GM18861 (cell line): ENCODE data around the gene HOXB3.

Experiments
- ATAC-seq: cut with Tn5 transposase; IDR thresholded peaks from one replicate; pipeline ENCODE4 v1.9.1; 2021; ENCODE audit not compliant: unreplicated experiment

The HOXB3 gene

DNA sequence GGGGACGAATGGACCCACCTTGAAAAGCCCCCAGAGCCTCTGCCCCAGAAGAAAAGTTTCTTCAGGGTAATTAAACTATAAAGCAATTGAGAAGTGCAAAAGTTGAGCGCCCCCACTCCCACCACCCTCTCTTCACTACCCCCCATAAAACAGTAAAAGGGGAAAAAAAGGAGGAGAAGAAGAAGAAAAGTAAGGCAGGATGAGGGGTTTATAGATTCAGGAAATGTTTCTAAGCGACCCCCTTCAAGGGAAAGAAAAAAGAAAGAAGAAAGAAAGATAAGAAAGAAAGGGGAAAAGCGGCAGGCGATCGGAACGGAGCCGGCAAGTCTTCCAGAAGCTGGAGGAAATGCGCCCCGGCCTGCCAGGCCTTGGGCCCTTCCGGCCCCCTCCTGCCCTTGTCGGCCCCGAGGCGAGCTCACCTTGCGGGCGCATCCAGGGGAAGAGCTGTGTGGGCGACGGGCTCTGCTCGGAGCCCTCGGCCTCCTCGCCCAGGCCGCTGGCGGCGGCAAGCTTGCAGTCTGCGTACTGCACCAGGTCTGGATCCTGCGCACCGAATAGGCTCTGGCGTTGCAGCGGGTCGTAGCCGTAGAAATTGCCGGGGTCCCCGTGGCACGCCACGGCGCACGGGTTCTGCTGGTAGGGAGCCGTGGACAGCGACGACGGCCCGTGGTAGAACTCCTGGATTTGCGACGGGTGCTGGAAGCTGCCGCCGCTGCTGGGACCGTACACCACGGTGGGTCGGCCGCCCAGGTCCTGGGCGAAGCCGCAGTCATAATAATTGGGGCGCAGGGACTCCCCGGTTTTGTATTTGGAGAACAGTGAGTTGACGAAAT is 24.0 kb upstream of the HOXB3 start:
- no peak for ATAC-seq

DNA sequence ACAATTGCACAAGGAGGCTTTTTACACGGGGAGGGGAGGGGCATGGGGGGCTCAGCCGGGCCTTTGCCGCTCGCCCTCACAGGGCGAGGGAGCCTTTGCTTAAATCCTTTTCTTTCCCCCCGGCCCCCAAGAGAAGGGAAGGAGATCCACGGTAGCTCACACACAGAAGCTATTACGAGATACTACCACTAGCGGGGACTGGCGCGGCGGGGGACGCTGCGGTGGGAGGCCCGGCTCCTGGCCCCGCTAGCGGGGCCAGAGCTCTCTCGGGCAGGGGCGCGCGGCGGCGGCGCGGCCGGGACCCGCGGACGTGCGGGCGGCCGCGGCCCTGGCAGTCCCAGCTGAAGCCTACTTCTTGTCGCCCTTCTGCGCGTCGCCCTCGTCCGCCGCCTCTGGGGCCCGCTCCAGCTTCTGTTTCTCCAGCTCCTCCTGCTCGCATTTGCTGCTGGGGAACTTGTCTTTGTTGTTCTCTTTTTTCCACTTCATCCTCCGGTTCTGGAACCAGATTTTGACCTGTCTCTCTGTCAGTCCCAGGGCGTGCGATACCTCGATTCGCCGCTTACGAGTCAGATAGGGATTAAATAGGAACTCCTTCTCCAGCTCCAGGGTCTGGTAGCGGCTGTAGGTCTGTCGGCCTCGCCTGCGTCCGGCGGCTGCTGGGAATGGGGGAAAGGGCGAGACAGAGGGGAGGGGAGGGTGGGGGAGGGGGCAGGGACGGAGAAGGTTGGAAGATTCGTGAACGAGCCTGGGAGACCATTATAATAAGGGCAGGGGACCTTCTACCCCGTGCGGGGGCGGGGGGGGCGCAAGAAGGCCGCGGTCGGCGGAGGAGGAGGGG is 23.0 kb upstream of the HOXB3 start:
- no peak for ATAC-seq

DNA sequence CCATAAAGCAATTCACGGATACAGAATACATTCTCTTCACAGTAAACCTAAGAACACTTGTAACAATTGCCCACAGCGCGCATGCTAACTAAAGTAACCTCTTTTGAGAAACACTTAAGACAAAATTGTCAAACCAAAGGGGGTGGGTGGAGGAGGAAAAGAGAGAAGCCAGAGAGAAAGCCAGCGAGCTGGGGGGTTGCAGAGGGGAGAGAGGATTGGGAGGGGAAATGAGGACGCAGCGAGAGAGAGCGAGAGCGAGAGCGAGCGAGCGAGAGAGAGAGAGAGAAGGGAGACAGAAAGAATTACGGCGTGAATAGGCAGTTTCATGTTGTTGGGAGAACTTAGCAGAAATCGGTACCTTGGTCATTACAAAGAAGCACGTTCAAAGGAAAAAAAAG is 22.4 kb upstream of the HOXB3 start:
- no peak for ATAC-seq

DNA sequence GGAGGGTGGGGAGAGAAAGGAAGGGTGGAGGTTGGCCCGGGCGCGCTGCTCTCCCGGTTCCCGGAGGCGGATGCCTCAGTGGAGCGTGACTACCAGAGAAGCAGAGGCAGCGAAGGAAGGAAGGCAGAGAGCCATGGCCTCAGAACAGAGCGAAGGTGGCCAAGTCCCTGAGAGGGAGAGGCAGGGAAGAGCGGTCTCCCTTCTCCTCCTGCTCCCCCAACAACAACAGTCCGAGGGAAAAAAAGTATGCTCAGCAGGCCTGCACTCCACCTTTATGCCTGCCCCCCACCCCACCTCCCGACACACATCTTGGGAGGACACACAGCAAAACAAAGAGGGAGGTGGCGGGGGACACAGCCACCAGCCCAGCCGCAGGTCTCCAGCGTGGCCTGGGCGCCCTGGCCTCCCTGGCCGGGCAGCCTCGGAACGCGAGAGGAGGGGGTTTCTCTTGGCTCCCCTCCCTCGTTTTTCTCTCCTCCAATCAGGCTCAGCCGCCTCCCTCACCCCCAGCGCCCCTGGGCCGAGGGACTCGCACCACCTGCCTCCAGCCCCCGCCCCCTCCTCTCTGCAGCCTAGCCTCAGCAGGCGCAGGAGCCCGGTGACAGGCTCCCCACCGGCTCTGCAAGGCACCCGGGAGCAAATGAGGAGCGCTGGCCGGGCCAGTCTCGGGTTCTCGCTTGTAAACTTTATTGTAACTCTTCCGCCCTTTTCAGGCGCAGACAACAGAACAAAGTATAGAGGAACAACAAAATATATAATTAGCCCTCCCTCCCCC is 21.8 kb upstream of the HOXB3 start:
- ATAC-seq = no peak

DNA sequence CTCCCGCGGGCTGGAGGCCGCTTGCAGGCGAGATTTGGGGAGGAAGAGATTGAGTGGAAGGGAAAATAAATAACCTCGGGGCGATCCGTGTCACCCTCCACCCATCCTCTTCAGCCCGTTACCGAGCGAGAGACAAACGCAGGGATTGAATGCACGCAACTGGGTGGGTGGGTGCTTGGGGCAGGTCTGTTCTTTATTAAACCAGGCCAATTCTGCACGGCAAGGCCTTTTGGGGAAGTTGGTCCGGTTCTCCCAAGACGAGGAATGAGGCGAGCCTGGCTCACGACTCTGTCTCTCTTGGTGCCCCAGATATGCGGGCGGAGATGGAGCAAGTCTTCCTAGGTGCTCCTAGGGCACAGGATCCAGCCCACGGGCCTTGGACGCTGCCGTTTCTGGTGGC is 21.2 kb upstream of the HOXB3 start:
- no peak for ATAC-seq

DNA sequence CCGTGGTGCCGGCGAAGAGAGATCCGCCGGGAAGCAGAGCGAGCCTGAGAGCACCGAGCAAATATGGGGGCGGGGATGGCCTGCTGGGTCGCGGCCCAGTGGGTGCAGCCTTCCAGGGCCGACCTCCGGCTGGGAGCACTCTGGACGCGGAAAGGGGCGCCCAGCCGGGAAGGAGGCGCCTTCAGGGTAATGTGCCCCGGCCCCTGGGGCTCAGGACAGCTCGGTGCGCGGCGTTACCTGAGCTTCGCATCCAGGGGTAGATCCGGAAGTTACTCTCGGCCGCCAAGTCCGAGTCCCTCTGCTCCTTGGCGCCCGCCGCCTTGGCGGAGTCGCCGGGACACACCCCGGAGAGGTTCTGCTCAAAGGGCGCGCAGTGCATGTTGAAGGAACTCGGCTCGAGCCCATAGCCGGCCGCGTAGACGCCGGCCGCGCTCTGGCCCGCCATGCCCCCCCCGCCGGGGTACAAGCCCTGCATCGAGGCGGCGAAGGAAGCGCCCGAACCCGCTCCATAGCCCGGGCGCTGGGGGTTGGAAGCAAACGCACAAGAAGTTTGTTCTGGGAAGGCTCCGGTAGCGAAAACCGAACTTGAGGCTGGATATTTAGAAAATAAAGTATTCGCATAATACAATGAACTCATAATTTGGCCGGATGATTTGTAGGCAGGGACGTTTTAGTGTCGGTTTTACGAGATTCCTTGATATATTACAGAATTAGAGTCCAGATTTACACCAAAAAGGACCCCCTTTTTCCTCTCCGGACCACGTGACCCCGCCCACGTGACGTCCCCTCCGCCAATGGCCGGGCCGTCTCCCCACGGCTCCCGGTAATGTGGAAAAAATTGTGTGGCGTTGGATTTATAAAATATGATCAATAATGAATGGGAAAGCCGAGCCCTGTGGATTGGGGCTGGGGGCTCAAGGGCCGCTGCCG is 20.5 kb upstream of the HOXB3 start, which contains the start of gene HOXB7:
TSS of gene HOXB7 (minus strand) at position 736 of the 930 bp plus-strand sequence. CDS start at position 637, 99 bp downstream.
- ATAC-seq = no peak

DNA sequence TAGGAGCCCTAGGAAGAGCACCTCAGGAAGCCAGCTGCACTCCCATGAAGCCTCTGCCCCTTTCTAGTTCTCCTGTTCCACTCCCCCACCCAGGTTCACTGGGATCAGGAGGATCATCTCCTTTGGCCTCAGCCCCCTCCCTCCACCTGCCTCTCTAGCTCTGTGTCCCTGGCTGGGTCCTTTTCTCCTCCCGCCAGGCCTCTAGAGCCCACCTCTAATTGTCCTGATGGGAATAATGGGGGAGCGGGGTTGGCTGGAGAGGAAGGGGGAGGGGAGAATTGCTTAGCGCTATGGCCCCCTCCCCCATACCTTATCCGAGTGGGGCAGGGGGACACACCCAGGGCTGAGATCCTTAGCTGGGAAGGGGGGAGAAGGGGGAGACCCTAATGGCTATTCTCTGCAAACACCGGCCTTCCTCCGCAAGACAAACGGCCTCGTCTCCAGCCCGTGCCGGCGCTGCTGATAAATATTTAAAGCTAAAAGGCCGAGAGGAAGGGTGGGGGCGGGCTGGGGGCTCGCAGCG is 19.8 kb upstream of the HOXB3 start:
- no peak for ATAC-seq

DNA sequence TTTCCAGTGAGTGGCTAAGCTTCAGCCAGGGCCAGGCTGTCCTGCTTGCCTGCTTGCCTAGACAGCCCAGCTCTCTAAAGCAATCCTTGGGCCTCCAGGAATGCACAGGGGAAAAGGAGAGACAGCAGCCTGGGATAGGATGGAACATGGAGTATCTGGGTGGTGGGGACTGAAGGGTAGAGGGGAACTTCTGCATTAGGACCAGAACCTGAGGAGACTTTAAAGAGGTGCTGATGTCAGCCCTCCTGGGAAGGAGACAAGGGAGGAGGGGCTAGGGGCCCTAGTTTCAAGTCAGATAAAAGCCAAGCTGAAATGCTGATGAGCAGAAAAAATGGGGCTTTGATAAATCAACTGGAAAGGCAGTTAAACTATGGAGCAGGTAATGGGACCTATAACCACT is 19.0 kb upstream of the HOXB3 start:
- no peak for ATAC-seq

DNA sequence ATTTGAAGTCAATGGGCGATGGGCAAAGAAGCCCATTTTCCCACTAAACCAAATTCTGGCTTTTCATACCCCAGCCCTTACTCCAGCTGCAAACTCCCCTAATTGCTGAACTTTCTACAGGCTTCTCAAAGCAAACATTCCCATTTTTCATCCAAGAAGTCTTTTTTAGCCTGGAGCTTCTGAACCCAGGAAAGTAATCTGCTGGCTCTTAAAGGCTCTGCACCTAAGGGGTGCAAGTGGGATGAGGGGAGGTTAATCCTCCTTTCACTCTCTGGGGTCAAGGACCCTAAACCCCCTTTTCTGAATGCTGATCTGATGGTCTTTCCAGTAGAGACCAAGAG is 18.4 kb upstream of the HOXB3 start:
- ATAC-seq = no peak

DNA sequence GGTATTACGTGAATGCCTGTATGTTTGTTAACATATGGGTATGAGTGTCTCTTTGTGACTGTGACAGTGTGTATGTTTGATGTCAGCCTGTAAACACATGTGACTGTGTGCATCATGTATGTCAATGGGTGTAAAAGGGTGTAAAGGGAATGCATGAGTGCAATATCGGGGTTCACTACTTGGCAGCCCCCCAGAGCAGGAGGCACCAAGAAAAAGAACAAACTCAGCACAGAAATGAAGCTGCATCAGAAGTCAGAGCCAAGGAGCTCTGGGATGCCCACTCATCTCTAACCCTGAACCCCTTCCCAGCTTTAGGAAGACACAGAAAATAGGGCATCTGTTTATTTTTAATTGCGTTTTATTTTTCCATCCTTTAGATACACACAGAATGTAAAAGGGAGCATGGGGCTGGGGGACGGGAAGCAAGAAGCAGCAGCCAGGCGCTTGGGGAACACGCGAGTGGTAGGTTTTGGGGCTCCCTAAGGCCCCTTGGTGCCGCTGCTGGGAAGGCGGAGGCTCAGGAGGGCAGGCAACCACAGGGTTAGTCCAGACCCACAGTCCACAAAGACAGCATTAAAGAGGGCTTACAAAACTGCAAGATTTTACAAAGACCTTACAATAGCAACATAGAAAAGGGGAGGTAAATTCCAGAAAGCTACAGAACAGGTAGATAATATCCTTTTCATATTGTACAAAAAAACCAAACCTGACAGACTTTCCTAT is 17.0 kb upstream of the HOXB3 start:
- ATAC-seq = no peak

DNA sequence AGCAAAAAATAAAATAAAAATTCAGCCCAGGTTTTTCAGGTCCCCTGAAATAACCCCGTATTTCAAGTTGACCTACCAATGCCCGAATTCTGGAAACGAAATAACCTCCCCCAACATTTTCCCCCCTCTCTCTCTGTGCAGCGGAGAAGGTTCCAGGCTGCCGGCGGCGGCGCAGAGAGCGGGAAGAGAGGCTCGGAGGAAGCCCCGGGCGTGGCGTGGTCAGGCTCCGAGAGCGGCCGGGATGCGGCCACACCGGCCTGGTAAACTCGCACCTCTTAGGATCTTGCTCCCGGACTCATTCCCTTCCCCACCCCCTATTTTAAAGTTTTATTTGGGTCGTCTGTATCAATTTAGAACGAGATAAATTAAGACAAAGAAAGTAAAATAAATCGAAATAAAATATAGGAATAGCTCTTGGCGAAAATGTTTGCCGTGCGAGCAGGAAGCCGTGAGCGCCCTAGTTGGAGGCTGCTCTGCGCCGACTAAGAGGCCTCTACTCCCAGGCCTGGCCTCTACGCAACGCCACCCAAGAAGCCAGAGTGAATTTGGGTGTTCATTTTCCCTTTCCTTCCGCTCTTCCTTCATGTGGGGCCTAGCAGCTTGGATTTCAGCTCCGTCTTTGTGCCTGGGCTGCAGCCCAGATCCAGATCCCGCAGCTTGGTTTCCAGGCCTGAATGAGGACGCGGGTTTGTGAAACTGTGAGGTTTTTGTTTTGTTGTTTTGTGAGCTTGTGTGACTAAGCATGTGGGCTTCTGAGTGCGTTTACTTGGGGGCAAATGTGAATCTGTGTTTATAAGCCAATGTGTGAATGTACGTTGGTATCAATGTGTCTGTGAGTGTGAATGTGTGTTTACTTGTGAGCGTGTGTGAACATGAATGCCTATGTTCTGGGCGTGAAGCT is 16.2 kb upstream of the HOXB3 start:
- no peak for ATAC-seq

DNA sequence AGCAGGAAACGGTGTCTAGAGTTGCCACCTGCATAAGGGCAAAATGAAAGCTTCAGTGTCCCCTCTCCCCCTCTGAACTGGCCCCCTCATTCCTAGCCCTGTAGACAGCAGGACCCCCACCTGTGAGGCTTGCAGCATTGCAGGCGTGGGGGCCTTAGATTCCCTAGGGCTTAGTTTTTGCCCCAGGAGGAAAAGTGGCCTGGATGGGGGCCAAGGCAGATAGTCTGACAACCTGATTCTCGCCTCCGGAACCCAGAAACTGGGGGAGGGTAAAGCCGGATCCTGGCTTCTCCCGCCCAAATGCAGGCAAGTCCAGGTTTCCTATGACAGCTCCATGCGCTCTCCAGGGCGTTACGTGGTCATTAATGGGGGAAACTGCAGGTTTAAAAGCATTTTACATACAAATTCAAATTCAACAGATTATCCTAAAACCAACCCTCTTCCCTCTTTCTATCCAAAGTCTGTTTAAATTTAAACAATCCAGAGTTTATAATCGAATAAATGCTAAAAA is 15.4 kb upstream of the HOXB3 start:
- no peak for ATAC-seq

DNA sequence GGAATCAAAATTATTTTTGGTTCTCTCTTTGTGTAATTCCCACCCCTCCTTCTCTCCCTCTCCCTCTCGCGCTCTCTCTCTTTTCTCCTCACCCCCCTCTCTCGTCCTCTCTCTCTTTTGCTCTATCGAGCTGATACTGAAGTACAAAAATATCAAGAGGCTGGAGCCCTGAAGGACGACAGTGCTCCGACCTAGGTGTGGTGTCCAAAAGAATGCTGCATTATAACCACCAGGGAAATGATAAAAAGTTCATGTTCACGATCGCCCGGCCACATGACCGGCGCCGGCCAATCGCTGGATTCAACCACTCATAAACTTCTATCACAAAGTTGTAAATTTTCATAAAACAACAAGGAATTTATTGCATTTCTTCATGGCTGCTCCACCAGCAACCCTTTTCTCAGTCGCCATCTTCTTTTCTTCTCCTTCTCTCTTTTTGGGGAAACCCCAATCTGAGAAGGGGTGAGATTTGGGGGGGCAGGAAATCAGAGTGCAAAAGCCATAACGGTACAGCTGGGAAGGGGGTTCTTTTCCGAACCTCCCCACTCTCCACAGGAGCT is 14.8 kb upstream of the HOXB3 start, which contains the start of gene HOXB6:
TSS of gene HOXB6 (minus strand) at position 217 of the 560 bp plus-strand sequence. CDS start 6,836 bp downstream, outside the sequence.
- ATAC-seq = no peak

DNA sequence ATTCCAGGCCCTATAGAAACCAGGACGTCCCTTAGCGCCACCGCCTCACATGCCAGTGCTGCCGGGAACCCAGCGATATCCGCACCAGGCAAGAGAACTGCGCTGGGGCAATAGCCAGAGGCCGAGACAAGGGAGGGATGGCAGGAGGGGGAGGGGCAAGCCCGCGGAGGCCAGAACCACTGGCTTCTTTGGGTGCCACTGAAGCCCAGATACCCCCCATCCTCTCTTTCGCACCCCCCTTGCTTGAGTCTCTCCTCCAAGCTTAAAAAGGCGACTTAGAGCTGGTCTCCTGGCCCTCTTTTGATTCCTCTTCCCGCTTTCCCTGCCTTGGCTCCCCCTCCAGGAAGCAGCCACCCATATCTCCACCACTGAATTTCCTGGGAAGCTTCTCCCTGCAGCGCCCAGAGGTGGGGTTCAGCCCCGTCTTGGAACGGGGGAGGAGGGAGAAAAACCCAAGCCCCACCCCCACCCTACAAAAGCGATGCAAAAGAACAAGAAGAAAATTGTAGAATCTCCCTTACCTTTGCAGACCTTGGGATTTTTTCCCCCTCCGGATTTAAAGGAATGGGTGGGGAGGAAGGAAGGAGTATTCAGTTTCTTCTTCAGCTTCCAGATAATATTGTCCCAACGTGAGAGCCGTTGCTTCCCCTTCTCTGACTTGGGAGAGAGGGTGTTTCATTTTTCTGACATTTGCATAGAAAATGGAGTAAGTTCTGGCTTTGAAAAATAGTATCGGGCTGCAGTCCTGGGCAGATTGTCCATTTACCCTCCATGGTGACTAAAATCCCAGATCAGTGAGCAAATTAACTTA is 14.1 kb upstream of the HOXB3 start:
- no peak for ATAC-seq

DNA sequence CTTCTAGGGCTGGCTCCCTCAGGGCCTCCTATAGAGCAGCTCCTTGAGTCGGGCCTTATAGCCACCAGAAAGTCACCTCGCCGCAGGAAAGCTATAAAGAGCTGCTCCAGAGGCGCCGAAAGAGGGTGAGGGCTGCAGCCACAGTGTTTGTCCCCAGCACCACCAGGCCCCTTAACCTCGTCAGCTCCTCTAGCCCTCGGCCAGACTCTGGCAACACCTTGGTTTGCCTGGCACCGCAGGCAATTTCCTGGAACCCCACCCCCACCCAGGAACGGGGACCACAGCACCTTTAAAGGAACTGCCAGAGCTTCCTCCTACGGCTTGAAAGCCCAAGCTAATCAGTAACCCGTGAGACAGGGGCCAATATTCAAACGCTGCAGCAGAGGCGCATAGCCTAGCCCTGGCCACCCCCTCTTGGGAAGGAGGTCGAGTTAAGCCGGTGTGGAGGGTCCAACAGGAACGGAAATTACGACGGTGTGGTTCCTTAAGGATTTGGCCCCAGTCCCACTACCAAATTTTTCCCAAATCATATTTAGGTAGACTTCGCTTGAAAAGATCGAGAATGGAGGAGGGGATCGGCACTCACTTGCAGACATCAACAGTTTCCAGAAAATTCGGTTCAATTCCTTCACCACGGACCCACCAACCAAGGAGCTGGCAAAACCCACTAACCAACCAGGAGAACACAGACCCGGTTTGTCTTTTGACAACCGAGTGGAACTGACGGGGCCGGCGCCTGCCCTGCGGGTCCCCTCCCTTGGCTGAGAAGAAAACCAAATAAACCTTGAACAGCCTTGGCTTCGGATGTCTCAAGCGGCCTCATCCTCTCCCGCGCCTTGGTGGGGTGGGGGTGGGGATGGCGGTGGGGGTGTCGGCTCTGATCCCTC is 11.7 kb upstream of the HOXB3 start:
- no peak for ATAC-seq

DNA sequence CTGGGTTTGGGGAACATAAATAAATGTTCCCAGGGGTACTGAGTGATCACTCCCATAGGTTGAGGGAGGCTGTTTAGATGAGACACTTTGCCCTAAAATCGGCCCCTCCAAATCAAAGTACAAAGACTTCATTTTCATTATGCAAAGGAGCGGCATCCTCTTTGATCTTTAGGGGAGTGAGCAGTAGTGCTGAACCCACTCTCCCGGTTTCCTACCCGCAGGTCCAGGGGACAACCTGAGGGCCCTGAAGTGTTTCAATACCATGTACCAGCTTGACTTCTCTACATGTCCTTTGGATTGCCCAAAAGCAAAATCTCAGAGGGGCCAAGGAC is 11.1 kb upstream of the HOXB3 start:
- ATAC-seq = no peak
